Progenitor cell of endocrine pancreas (in vitro differentiated cells): Measurements from ENCODE around the gene SIRPB2. TPM values are rescaled to one million over a fixed set of nuclear protein-coding genes. Genes with fewer than 3 reads are reported as not detected.

ENCODE experiments used
- DNase-seq: peaks from one replicate; pipeline ENCODE4 v3.0.0; 2021; ENCODE audit warnings: low spot score; ENCODE audit not compliant: unreplicated experiment
- H3K27ac Mint-ChIP-seq: 2 replicates; pipeline ENCODE4 v1.8.0; 2021; ENCODE audit warnings: mild to moderate bottlenecking, moderate library complexity, mixed read lengths
- H3K27me3 Mint-ChIP-seq: 2 replicates; pipeline ENCODE4 v1.8.0; 2021; ENCODE audit warnings: mixed read lengths
- H3K36me3 Mint-ChIP-seq: 2 replicates; pipeline ENCODE4 v1.8.0; 2022; ENCODE audit warnings: mixed read lengths; ENCODE audit not compliant: insufficient read depth
- H3K4me1 Mint-ChIP-seq: 2 replicates; pipeline ENCODE4 v1.8.0; 2021; ENCODE audit warnings: low read depth, mixed read lengths
- H3K4me3 Mint-ChIP-seq: 2 replicates; pipeline ENCODE4 v1.8.0; 2021; ENCODE audit warnings: low read depth, mild to moderate bottlenecking, moderate library complexity, mixed read lengths
- H3K9me3 Mint-ChIP-seq: 2 replicates; pipeline ENCODE4 v1.8.0; 2021; ENCODE audit warnings: low read depth, mixed read lengths
- CTCF ChIP-seq: fragments of 200-600 bp; sonication (generic); IDR thresholded peaks from one replicate; pipeline ENCODE4 v1.5.0; 2021; ENCODE audit warnings: antibody characterized with exemption, mild to moderate bottlenecking; ENCODE audit not compliant: unreplicated experiment
- total RNA-seq: library from RNA; stranded (reverse); gene quantifications from 2 replicates; pipeline ENCODE4 v1.2.1, GENCODE V29; 2021

SIRPB2 gene
- total RNA-seq, 1 donor from 2014 or later = not detected

- Mint-ChIP-seq H3K27ac (no peak overlapping the region), H3K4me1 (peaks cover 26% of the 10 kb centered on the region), H3K36me3 (peaks cover 7% of the 10 kb centered on the region), H3K4me3 (no peak overlapping the region), H3K9me3 (peaks cover 5% of the 10 kb centered on the region), H3K27me3 (no peaks in the 10 kb centered on the region)
- TF ChIP-seq CTCF = no peak
- DNase-seq = no peak
These were observed 27.1 kb downstream of the SIRPB2 start for GRCh38 chr20:1463971-1464570.

- H3K36me3 Mint-ChIP-seq = peaks cover 9% of the 10 kb centered on the region
- no peak overlapping the region for H3K4me3 Mint-ChIP-seq
- no peaks in the 10 kb centered on the region for H3K27me3 Mint-ChIP-seq
- no peak for TF ChIP-seq CTCF
- H3K9me3 Mint-ChIP-seq = peaks cover 1% of the 10 kb centered on the region
- no peak overlapping the region for H3K27ac Mint-ChIP-seq
- DNase-seq = no peak
- H3K4me1 Mint-ChIP-seq = peaks cover 20% of the 10 kb centered on the region
These were observed 28.4 kb downstream of the SIRPB2 start for GRCh38 chr20:1462834-1463233.

- DNase-seq = no peak
- Mint-ChIP-seq H3K4me3 (no peak overlapping the region), H3K27ac (no peak overlapping the region), H3K4me1 (peaks cover 12% of the 10 kb centered on the region), H3K9me3 (no peaks in the 10 kb centered on the region), H3K36me3 (peaks cover 12% of the 10 kb centered on the region), H3K27me3 (no peaks in the 10 kb centered on the region)
- TF ChIP-seq CTCF = no peak
These were observed 29.2 kb downstream of the SIRPB2 start for GRCh38 chr20:1462001-1462400.

GRCh38 chr20:1460275-1460674 lies 30.9 kb downstream of the SIRPB2 start:
- no peaks in the 10 kb centered on the region for H3K9me3 Mint-ChIP-seq
- no peak for DNase-seq
- H3K36me3 Mint-ChIP-seq = peaks cover 12% of the 10 kb centered on the region
- no peaks in the 10 kb centered on the region for H3K27me3 Mint-ChIP-seq
- no peak for TF ChIP-seq CTCF
- no peak overlapping the region for H3K27ac Mint-ChIP-seq
- H3K4me1 Mint-ChIP-seq = peaks cover 3% of the 10 kb centered on the region
- no peak overlapping the region for H3K4me3 Mint-ChIP-seq

- Mint-ChIP-seq H3K4me3 (no peak overlapping the region), H3K27me3 (no peaks in the 10 kb centered on the region), H3K27ac (no peak overlapping the region), H3K36me3 (peaks cover 13% of the 10 kb centered on the region), H3K4me1 (no peaks in the 10 kb centered on the region), H3K9me3 (no peaks in the 10 kb centered on the region)
- TF ChIP-seq CTCF = no peak
- no peak for DNase-seq
These were observed 33.2 kb downstream of the SIRPB2 start for GRCh38 chr20:1457992-1458391.
